Hepatocyte (in vitro differentiated cells): ENCODE results near the gene RHOU. TPM values are rescaled to one million over a fixed set of nuclear protein-coding genes. Genes with fewer than 3 reads are reported as not detected.

Source experiments
- DNase-seq: peaks from one replicate; pipeline ENCODE4 v3.0.0-alpha.2; 2016; ENCODE audit warnings: low spot score
- H2AFZ ChIP-seq: fragments of 200-600 bp; sonication (generic); 2 replicates; pipeline ENCODE4 v1.6.0; 2016; ENCODE audit warnings: antibody characterized with exemption, mild to moderate bottlenecking
- H3K27ac ChIP-seq: fragments of 200-600 bp; sonication (generic); 2 replicates; pipeline ENCODE4 v1.5.1; 2016; ENCODE audit warnings: mild to moderate bottlenecking
- H3K27me3 ChIP-seq: fragments of 200-600 bp; sonication (generic); 2 replicates; pipeline ENCODE4 v1.6.1; 2016
- H3K36me3 ChIP-seq: fragments of 200-600 bp; sonication (generic); replicated peaks from 2 replicates; pipeline ENCODE4 v1.5.1; 2016; ENCODE audit warnings: low read depth; ENCODE audit not compliant: insufficient read depth
- H3K4me1 ChIP-seq: fragments of 200-600 bp; sonication (generic); 2 replicates; pipeline ENCODE4 v1.5.1; 2016; ENCODE audit warnings: mild to moderate bottlenecking, moderate library complexity; ENCODE audit not compliant: insufficient read depth
- H3K4me2 ChIP-seq: fragments of 200-600 bp; sonication (generic); 2 replicates; pipeline ENCODE4 v1.6.0; 2016
- H3K4me3 ChIP-seq: fragments of 200-600 bp; sonication (generic); 2 replicates; pipeline ENCODE4 v1.5.1; 2016; ENCODE audit warnings: mild to moderate bottlenecking
- H3K79me2 ChIP-seq: fragments of 200-600 bp; sonication (generic); 2 replicates; pipeline ENCODE4 v1.6.0; 2017; ENCODE audit warnings: mild to moderate bottlenecking
- H3K9me2 ChIP-seq: fragments of 200-600 bp; sonication (generic); replicated peaks from 2 replicates; pipeline ENCODE4 v1.6.0; 2017; ENCODE audit warnings: mild to moderate bottlenecking; ENCODE audit not compliant: insufficient read depth
- H3K9me3 ChIP-seq: fragments of 200-600 bp; sonication (generic); 2 replicates; pipeline ENCODE4 v1.5.1; 2016; ENCODE audit warnings: low read depth, mild to moderate bottlenecking
- H4K20me1 ChIP-seq: fragments of 200-600 bp; sonication (generic); 2 replicates; pipeline ENCODE4 v1.6.0; 2016; ENCODE audit warnings: mild to moderate bottlenecking; ENCODE audit not compliant: insufficient read depth, poor library complexity, severe bottlenecking
- EZH2 ChIP-seq: fragments of 200-600 bp; sonication (generic); IDR thresholded peaks from 2 replicates; pipeline ENCODE4 v1.6.1; 2016; ENCODE audit warnings: antibody characterized with exemption, mild to moderate bottlenecking, borderline replicate concordance
- EZH2phosphoT487 ChIP-seq: fragments of 200-600 bp; sonication (generic); IDR thresholded peaks from one replicate; pipeline ENCODE4 v1.6.1; 2018; ENCODE audit warnings: antibody characterized with exemption, mild to moderate bottlenecking, low read depth, moderate library complexity; ENCODE audit not compliant: unreplicated experiment, severe bottlenecking
- WGBS: methylation state at CpG from one replicate; pipeline ENCODE4 v1.1.6; 2016; ENCODE audit warnings: low lambda C conversion rate; ENCODE audit errors: missing lambda C conversion rate; 5-methylcytosine and 5-hydroxymethylcytosine counted together
- polyA plus RNA-seq: library from polyadenylated mRNA; unstranded; fragments of >200 nt; fragmentation: Nextera tagmentation; extraction: Ambion mirVana; gene quantifications from 2 replicates; pipeline ENCODE4 v1.2.1, GENCODE V29; 2016
- total RNA-seq: library from RNA; depleted of rRNA; stranded (reverse); fragments of >200 nt; gene quantifications from 2 replicates; pipeline ENCODE4 v1.2.3, GENCODE V29; 2014
- TF ChIP-seq, protein P1 (sequence below): fragments of 200-600 bp; sonication (generic); IDR thresholded peaks from 2 replicates; pipeline ENCODE4 v1.5.1; 2016; ENCODE audit warnings: antibody characterized with exemption, mild to moderate bottlenecking; ENCODE audit not compliant: poor library complexity

Gene RHOU
- total and polyA plus RNA-seq, 2 experiments from 2014 or later: 70.5 to 124 TPM

DNA sequence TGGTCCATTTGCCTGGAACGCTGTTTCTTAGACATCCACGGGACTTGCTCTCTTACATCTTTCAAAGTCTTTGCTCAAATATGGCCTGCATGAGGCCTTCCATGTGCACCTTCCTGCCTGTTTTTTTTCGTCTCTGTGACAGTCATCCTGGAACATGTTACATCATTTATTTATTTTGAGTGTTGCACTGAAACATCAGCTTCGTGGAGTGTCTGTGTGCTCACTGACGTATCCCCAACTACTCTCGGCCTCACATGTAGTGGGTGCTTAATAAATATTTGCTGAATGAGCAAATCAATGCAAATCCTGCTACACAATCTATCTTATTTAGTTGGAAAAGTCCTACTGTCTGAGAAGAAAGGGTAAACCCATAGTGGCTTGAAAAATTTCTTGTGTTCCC lies 11.4 kb upstream of the RHOU start:
- Histone ChIP-seq H3K4me3 (no peak overlapping the region), H3K36me3 (no peaks in the 10 kb centered on the region), H3K9me3 (no peaks in the 10 kb centered on the region), H3K4me2 (no peak overlapping the region), H2AFZ (no peak overlapping the region), H4K20me1 (no peaks in the 10 kb centered on the region), H3K27me3 (no peaks in the 10 kb centered on the region), H3K79me2 (no peaks in the 10 kb centered on the region), H3K4me1 (peaks cover 3% of the 10 kb centered on the region), H3K9me2 (no peaks in the 10 kb centered on the region), H3K27ac (peak overlapping the region; percentile 29)
- TF ChIP-seq, protein P1, sequence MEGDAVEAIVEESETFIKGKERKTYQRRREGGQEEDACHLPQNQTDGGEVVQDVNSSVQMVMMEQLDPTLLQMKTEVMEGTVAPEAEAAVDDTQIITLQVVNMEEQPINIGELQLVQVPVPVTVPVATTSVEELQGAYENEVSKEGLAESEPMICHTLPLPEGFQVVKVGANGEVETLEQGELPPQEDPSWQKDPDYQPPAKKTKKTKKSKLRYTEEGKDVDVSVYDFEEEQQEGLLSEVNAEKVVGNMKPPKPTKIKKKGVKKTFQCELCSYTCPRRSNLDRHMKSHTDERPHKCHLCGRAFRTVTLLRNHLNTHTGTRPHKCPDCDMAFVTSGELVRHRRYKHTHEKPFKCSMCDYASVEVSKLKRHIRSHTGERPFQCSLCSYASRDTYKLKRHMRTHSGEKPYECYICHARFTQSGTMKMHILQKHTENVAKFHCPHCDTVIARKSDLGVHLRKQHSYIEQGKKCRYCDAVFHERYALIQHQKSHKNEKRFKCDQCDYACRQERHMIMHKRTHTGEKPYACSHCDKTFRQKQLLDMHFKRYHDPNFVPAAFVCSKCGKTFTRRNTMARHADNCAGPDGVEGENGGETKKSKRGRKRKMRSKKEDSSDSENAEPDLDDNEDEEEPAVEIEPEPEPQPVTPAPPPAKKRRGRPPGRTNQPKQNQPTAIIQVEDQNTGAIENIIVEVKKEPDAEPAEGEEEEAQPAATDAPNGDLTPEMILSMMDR: no peak
- TF ChIP-seq EZH2phosphoT487: no peak
- no peak for TF ChIP-seq EZH2
- DNase-seq: no peak
- WGBS: 78% methylated on average over 6 of the region's 6 CpGs

GRCh38 chr1:228725178-228725577 lies 10.1 kb upstream of the RHOU start:
- Histone ChIP-seq H3K27me3 (no peaks in the 10 kb centered on the region), H3K79me2 (no peaks in the 10 kb centered on the region), H2AFZ (no peak overlapping the region), H3K4me1 (peaks cover 3% of the 10 kb centered on the region), H3K9me2 (no peaks in the 10 kb centered on the region), H3K27ac (no peak overlapping the region), H3K9me3 (no peaks in the 10 kb centered on the region), H3K4me3 (no peak overlapping the region), H3K4me2 (no peak overlapping the region), H3K36me3 (no peaks in the 10 kb centered on the region), H4K20me1 (no peaks in the 10 kb centered on the region)
- WGBS: 82% methylated on average over 3 of the region's 3 CpGs
- no peak for DNase-seq
- TF ChIP-seq EZH2: no peak
- TF ChIP-seq, protein P1: no peak
- no peak for TF ChIP-seq EZH2phosphoT487

GRCh38 chr1:228727681-228728171 lies 7.6 kb upstream of the RHOU start:
- no peak overlapping the region for H2AFZ ChIP-seq
- no peak overlapping the region for H3K27ac ChIP-seq

More at GRCh38 chr1:228727681-228728171, 7.6 kb upstream of the RHOU start:
- no peaks in the 10 kb centered on the region for H3K79me2 ChIP-seq
- no peaks in the 10 kb centered on the region for H3K4me1 ChIP-seq
- no peaks in the 10 kb centered on the region for H3K27me3 ChIP-seq
- no peaks in the 10 kb centered on the region for H4K20me1 ChIP-seq
- H3K9me3 ChIP-seq: no peaks in the 10 kb centered on the region
- no peak overlapping the region for H3K4me3 ChIP-seq
- no peak overlapping the region for H3K4me2 ChIP-seq
- no peak for TF ChIP-seq EZH2
- no peak for TF ChIP-seq EZH2phosphoT487
- TF ChIP-seq, protein P1: no peak
- H3K36me3 ChIP-seq: no peaks in the 10 kb centered on the region
- DNase-seq: no peak
- 33% methylated on average over 1 of the region's 1 CpG for WGBS
- H3K9me2 ChIP-seq: no peaks in the 10 kb centered on the region
